Islet of Langerhans (tissue), 1 donor: ENCODE results near the gene EEF1A2.
"Not testable (repeated sequence)": the region's sequence is repeated elsewhere in the genome, so short reads cannot be mapped to it uniquely, and the experiment has no call there.

Source experiments
- FAIRE-seq: peaks from one replicate; lab custom pipeline; 2011; peaks lifted over from hg19 to GRCh38; lab: Jason Lieb, UNC

Gene EEF1A2

GRCh38 chr20:63484651-63485403 is 14.1 kb downstream of the EEF1A2 start:
- FAIRE-seq, result no peak

- no peak for FAIRE-seq
These were observed 14.6 kb downstream of the EEF1A2 start for GRCh38 chr20:63484236-63484635.

- no peak for FAIRE-seq
These were observed 15.0 kb downstream of the EEF1A2 start for GRCh38 chr20:63483834-63484233.

- no peak for FAIRE-seq
These were observed 16.8 kb downstream of the EEF1A2 start for GRCh38 chr20:63482021-63482587.

- no peak for FAIRE-seq
These were observed 17.4 kb downstream of the EEF1A2 start for GRCh38 chr20:63481503-63481902.

GRCh38 chr20:63479695-63480419 is 19.0 kb downstream of the EEF1A2 start:
- FAIRE-seq, result not testable (repeated sequence)

- no peak for FAIRE-seq
These were observed 20.3 kb downstream of the EEF1A2 start for GRCh38 chr20:63478346-63479302.

GRCh38 chr20:63477944-63478343 is 20.9 kb downstream of the EEF1A2 start:
- FAIRE-seq, result no peak

GRCh38 chr20:63477061-63477616 is 21.7 kb downstream of the EEF1A2 start:
- FAIRE-seq, result no peak

- FAIRE-seq, result no peak
These were observed 23.7 kb downstream of the EEF1A2 start for GRCh38 chr20:63475209-63475608.

GRCh38 chr20:63473555-63474449 is 25.1 kb downstream of the EEF1A2 start:
- no peak for FAIRE-seq

GRCh38 chr20:63472862-63473390 is 26.0 kb downstream of the EEF1A2 start:
- FAIRE-seq, result no peak

GRCh38 chr20:63471981-63472831 is 26.7 kb downstream of the EEF1A2 start, which contains the start of gene KCNQ2:
Gene KCNQ2, minus strand, starts transcription at chr20:63472655. Its CDS starts 192 bp downstream, at chr20:63472463.
- FAIRE-seq, result no peak

GRCh38 chr20:63471717-63471980 is 27.2 kb downstream of the EEF1A2 start:
- FAIRE-seq, result no peak

GRCh38 chr20:63471002-63471716 is 27.7 kb downstream of the EEF1A2 start:
- FAIRE-seq, result no peak

- no peak for FAIRE-seq
These were observed 28.5 kb downstream of the EEF1A2 start for GRCh38 chr20:63470410-63470809.

- no peak for FAIRE-seq
These were observed 29.2 kb downstream of the EEF1A2 start for GRCh38 chr20:63469713-63470101.

GRCh38 chr20:63469019-63469712 is 29.7 kb downstream of the EEF1A2 start:
- FAIRE-seq, result no peak
